Epithelial cell of esophagus (primary cell): ENCODE measurements around the gene FBXW8.

Experiments used
- DNase-seq: peaks from one replicate; pipeline ENCODE4 v3.0.0; 2010; ENCODE audit warnings: low read depth
- H3K4me3 ChIP-seq: 2 replicates; pipeline ENCODE4 v1.5.1; 2011; ENCODE audit warnings: mild to moderate bottlenecking, low read length, control low read depth
- CTCF ChIP-seq: IDR thresholded peaks from 2 replicates; pipeline ENCODE4 v1.5.1; 2011; ENCODE audit warnings: low read depth, mild to moderate bottlenecking, low read length, control low read depth, inconsistent platforms; ENCODE audit not compliant: insufficient read depth; ENCODE audit errors: missing control alignments

Gene FBXW8

DNA sequence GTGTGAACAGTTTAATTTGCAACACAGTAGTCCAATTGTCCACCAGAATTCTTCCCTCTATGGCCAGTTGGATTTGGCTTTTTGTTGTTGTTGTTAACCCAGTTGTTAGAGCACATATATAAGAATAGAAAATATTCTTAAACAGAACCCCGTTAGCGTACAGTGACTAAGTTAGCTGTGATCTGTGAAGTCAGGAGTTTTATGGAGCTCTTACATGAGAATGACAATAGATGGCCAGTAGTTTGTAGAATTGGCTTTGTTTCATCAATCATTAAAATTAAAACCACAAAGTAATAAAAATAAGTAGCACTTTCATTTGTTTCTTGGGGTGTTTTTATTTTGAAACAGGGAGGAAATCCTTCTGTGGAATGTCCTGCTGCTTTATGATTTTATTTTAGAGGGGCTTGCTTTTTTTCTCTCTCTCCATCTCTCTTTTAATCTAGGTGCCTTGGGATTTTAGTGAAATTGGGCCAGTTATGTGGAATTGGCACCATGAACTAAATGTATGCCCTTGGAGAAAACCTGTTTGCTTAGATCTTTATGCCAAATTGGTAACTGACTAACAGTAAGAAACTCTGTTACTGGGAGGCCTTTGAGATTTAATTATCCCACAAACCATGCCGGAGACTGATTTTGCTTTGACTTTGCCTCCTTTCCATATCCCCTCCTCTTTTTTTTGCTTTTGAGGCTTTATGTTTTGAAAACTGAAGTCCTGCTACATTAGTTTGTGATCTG is 22.9 kb downstream of the FBXW8 start:
- no peak for DNase-seq
- no peak for TF ChIP-seq CTCF
- H3K4me3 ChIP-seq, result no peak overlapping the region

DNA sequence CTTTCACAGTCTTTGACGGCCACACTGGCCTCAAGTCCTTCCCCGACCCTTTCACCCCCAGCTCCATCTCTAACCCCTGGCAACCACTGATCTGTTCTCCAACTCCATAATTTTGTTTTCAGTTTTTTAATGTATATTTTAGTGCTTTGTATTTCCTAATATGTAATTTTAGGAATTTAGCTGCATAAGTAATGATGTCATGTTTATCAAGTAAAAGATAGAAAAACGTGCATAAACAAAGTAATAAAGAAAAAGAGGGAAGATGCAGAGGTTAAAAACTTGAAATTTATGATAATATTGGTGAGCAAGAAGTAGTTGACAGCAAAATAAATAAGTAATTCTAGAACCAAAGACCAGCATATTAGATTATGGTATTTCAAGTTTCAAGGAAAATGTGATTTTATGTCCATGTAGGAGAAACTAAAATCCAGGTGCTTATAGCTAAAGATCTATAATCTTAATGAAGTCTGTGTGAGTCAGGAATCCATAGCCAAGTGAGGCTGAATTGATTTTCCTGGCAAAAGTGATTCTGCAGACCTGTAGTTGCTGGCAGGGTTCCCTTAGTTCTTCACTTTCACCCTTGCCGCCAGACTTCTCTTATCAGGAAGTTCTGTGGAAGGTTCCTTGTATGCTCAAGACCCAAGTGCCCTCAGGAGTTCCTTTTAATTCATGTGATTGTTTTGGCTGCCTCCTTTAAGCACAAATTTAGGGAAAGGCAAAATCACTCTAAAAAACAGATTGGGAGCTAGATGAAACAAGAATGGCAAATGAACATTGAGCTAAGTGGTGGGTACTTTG is 24.4 kb downstream of the FBXW8 start:
- H3K4me3 ChIP-seq, result no peak overlapping the region
- no peak for DNase-seq
- no peak for TF ChIP-seq CTCF

GRCh38 chr12:116937640-116938039 is 26.9 kb downstream of the FBXW8 start:
- no peak for DNase-seq
- no peak for TF ChIP-seq CTCF
- no peak overlapping the region for H3K4me3 ChIP-seq

- no peak for DNase-seq
- H3K4me3 ChIP-seq, result no peak overlapping the region
- no peak for TF ChIP-seq CTCF
Observed at GRCh38 chr12:116939734-116940133, 29.0 kb downstream of the FBXW8 start.

- no peak overlapping the region for H3K4me3 ChIP-seq
- no peak for DNase-seq
- TF ChIP-seq CTCF, result no peak
Observed at GRCh38 chr12:116941188-116941587, 30.4 kb downstream of the FBXW8 start.

DNA sequence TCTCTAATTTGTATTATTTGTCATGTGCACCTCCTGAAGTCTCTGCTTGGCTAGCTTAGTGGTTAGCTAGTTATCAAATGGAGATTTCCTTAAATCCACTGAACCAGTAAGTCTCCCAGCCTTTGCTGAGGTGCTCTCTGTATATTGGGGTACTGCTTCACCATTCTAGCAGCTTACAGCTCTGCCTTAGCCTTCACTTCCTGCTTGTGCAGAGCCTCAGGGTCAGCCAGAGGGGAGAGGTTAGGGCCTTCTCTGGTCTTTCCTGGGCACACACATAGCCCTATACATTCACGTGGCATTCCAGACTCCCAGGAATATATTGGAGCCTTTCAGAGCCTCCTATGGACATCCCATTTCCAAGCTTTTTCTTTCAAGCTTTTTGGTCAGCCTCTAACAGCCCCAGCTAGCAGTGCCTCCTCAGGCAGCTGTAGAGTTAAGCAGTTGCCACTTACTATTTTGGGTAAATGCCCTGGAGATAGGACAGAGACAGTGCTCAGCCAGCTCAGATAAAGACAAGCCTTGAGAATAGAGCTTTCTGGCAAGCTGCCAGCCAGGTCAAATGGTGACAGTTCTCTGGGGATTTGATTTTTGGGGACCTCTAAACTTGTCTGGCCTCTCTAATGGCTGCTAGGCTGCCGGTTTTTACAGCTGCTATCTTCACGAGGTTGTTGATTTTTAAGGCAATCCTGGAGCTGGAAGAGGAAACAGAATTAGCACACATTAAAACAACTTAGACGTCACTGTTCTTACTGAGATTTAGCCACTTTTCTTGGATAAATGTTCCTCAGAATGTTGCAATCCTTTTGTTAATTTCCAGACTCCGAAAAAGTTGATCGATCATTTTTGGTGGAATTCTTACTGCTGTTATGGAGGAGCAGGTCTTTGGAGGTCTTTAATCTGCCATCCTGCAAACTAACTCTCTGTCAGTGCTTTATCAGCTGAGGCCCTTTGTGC is 32.9 kb downstream of the FBXW8 start:
- no peak for TF ChIP-seq CTCF
- no peak overlapping the region for H3K4me3 ChIP-seq

More for the DNA sequence above, 32.9 kb downstream of the FBXW8 start:
- DNase-seq, result no peak
